Mesenchymal stem cell (in vitro differentiated cells and primary cell): ENCODE measurements around the gene NRG2. TPM values are rescaled to one million over a fixed set of nuclear protein-coding genes. Genes with fewer than 3 reads are reported as not detected.

Experiments
- DNase-seq: peaks from one replicate; pipeline ENCODE4 v3.0.0-alpha.2; 2013
- H2AFZ ChIP-seq: one replicate; pipeline ENCODE4 v1.6.1; 2013; ENCODE audit warnings: low read depth, mild to moderate bottlenecking, control low read depth, inconsistent platforms, low read length, moderate library complexity
- H2AK5ac ChIP-seq: 2 replicates; pipeline ENCODE4 v1.6.1; 2013; ENCODE audit warnings: low read length, moderate library complexity, mild to moderate bottlenecking, inconsistent platforms; ENCODE audit not compliant: severe bottlenecking
- H2BK120ac ChIP-seq: one replicate; pipeline ENCODE4 v1.6.1; 2013; ENCODE audit warnings: low read depth, mild to moderate bottlenecking, inconsistent platforms, low read length, moderate library complexity
- H2BK12ac ChIP-seq, 2 experiments: one replicate each; pipeline ENCODE4 v1.6.1; 2013; ENCODE audit warnings: inconsistent platforms in 2 of 2, low read length in 2 of 2, mild to moderate bottlenecking in 2 of 2, moderate library complexity in 2 of 2, control low read depth in 1 of 2
- H2BK15ac ChIP-seq: one replicate; pipeline ENCODE4 v1.6.1; 2013; ENCODE audit warnings: mild to moderate bottlenecking, low read depth, inconsistent platforms; ENCODE audit not compliant: poor library complexity, severe bottlenecking
- H2BK5ac ChIP-seq: 2 replicates; pipeline ENCODE4 v1.6.1; 2013; ENCODE audit warnings: low read depth, mild to moderate bottlenecking, low read length, control low read depth, inconsistent platforms; ENCODE audit not compliant: poor library complexity, severe bottlenecking
- H3K14ac ChIP-seq, 2 experiments: one replicate each; pipeline ENCODE4 v1.6.1; 2013; ENCODE audit warnings: inconsistent platforms in 2 of 2, low read length in 2 of 2, control low read depth in 1 of 2, mild to moderate bottlenecking in 1 of 2, moderate library complexity in 1 of 2
- H3K18ac ChIP-seq, 2 experiments: one replicate each; pipeline ENCODE4 v1.6.1; 2013; ENCODE audit warnings: inconsistent platforms in 2 of 2, low read length in 2 of 2, control low read depth in 1 of 2, low read depth in 1 of 2, mild to moderate bottlenecking in 1 of 2
- H3K23ac ChIP-seq, 2 experiments: one replicate each; pipeline ENCODE4 v1.6.1; 2013; ENCODE audit warnings: inconsistent platforms in 2 of 2, low read length in 2 of 2, mild to moderate bottlenecking in 2 of 2, moderate library complexity in 2 of 2, control low read depth in 1 of 2
- H3K27ac ChIP-seq: 2 replicates; pipeline ENCODE4 v1.5.1; 2013; ENCODE audit warnings: mild to moderate bottlenecking, moderate library complexity, low read length, control low read depth, inconsistent platforms; ENCODE audit not compliant: poor library complexity, severe bottlenecking
- H3K27me3 ChIP-seq, 2 experiments: 2 replicates each; pipeline versions ENCODE4 v1.6.1 to v1.7.0; 2013; ENCODE audit warnings: low read length in 2 of 2, mild to moderate bottlenecking in 2 of 2, moderate library complexity in 2 of 2, control low read depth in 1 of 2, inconsistent platforms in 1 of 2; ENCODE audit not compliant: control insufficient read depth in 1 of 2, insufficient read depth in 1 of 2
- H3K36me3 ChIP-seq, 2 experiments: 2 replicates each; pipeline versions ENCODE4 v1.6.1 to v1.7.0; 2013; ENCODE audit warnings: low read length in 2 of 2, control low read depth in 1 of 2, inconsistent platforms in 1 of 2, low read depth in 1 of 2, mild to moderate bottlenecking in 1 of 2; ENCODE audit not compliant: insufficient read depth in 2 of 2, control insufficient read depth in 1 of 2
- H3K4ac ChIP-seq, 2 experiments: one replicate each; pipeline ENCODE4 v1.6.1; 2013; ENCODE audit warnings: inconsistent platforms in 2 of 2, low read length in 2 of 2, mild to moderate bottlenecking in 2 of 2, moderate library complexity in 2 of 2, control low read depth in 1 of 2, low read depth in 1 of 2
- H3K4me1 ChIP-seq: 2 replicates; pipeline ENCODE4 v1.6.1; 2013; ENCODE audit warnings: low read depth, low read length, control low read depth; ENCODE audit not compliant: control insufficient read depth, insufficient read depth
- H3K4me2 ChIP-seq: 2 replicates; pipeline ENCODE4 v1.6.1; 2013; ENCODE audit warnings: low read length, mild to moderate bottlenecking, inconsistent platforms; ENCODE audit not compliant: poor library complexity, severe bottlenecking
- H3K4me3 ChIP-seq, 2 experiments: 2 replicates each; pipeline versions ENCODE4 v1.5.1 to v1.7.0; 2013; ENCODE audit warnings: low read length in 2 of 2, mild to moderate bottlenecking in 2 of 2, control low read depth in 1 of 2, low read depth in 1 of 2; ENCODE audit not compliant: insufficient read depth in 1 of 2
- H3K79me1 ChIP-seq: replicated peaks from 2 replicates; pipeline ENCODE4 v1.6.1; 2013; ENCODE audit warnings: mild to moderate bottlenecking, control low read depth, low read length, inconsistent platforms; ENCODE audit not compliant: poor library complexity, severe bottlenecking
- H3K9ac ChIP-seq: 2 replicates; pipeline ENCODE4 v1.7.0; 2013; ENCODE audit warnings: mild to moderate bottlenecking, low read length, moderate library complexity
- H3K9me3 ChIP-seq: 2 replicates; pipeline ENCODE4 v1.7.0; 2013; ENCODE audit warnings: mild to moderate bottlenecking, low read length; ENCODE audit not compliant: control insufficient read depth
- H4K8ac ChIP-seq: one replicate; pipeline ENCODE4 v1.6.1; 2013; ENCODE audit warnings: inconsistent platforms, mild to moderate bottlenecking, low read length, moderate library complexity
- H4K91ac ChIP-seq: one replicate; pipeline ENCODE4 v1.6.1; 2013; ENCODE audit warnings: mild to moderate bottlenecking, low read length, inconsistent platforms
- WGBS: methylation state at CpG from one replicate; pipeline ENCODE4 v1.1.7; 2013; ENCODE audit warnings: mixed read lengths; 5-methylcytosine and 5-hydroxymethylcytosine counted together
- polyA plus RNA-seq, 2 experiments: library from polyadenylated mRNA; stranded (reverse); fragments of 200-250 nt; gene quantifications; one replicate each; pipeline ENCODE4 v1.2.3, GENCODE V29; 2013

Gene NRG2
- polyA plus RNA-seq (2013, experiment 1 of 2), result 0.35 TPM
- polyA plus RNA-seq (2013, experiment 2 of 2), result 0.34 TPM

DNA sequence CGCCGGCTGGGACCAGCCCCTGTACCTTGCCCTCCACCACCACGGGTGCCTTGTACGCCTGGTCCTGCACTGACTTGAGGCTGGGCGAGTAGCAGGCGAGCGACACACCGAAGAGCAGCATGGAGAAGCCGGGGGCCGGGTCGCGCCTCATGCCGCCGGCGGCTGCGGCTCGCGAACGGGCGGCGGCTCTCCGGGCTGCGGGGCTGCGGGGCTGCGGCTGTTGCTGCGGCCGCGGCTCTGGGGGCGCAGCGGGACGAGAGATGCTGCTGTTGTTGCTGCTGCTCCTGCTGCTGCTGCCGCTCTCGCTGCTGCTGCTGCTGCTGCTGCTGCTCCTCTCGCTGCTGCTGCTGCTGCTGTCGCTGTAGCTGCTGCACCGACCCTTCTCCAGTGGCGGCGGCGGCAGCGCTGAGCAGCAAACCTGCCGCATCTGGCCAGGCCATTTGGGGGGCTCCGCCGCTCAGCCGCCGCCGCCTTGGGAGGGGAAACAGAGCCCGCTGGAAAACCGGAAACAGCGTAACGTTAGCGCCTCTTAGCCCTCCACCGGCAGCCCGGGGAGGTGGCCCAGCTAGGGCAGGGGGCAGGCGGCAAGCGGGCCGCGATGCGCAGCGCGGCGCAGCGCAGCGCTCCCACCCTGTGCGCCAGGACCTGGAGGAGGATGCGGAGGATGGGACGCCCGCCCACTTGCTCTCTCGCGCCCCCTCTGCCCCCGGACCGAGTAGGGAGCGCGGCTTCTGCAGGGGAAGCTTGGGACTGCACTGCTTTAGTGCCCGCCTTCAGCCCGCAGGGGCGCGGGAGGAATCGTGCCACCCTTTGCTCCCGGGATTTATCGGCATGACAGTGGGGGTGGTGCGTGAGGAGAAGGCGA lies at the start of gene NRG2:
Gene NRG2, minus strand, starts transcription at position 657 of the 865 bp plus-strand sequence.
- H2BK12ac ChIP-seq, result no peak within 1 kb of the TSS
- H3K9ac ChIP-seq, result peak within 1 kb of the TSS; percentile 69
- H3K79me1 ChIP-seq, result no peaks in the 10 kb centered on the region
- H4K91ac ChIP-seq, result no peak within 1 kb of the TSS
- no peaks in the 10 kb centered on the region for H3K9me3 ChIP-seq
- no peak within 1 kb of the TSS for H2BK120ac ChIP-seq
- H3K4me1 ChIP-seq, result peaks cover 20% of the 10 kb centered on the region
- peak; percentile 61 for DNase-seq
- H3K18ac ChIP-seq, result peak within 1 kb of the TSS; percentile 21 to 34
- peak within 1 kb of the TSS; percentile 52 for H2BK15ac ChIP-seq
- peak within 1 kb of the TSS; percentile 49 for H4K8ac ChIP-seq
- no peaks in the 10 kb centered on the region for H3K36me3 ChIP-seq
- H3K23ac ChIP-seq, result peak within 1 kb of the TSS in 1 of 2 experiments; percentile 97
- peak within 1 kb of the TSS in 1 of 2 experiments; percentile 93 for H3K14ac ChIP-seq
- H3K27me3 ChIP-seq, result peaks cover 0 to 27% of the 10 kb centered on the region in 2 experiments
- H3K4ac ChIP-seq, result no peak within 1 kb of the TSS
- H3K27ac ChIP-seq, result no peak within 1 kb of the TSS
- H2AK5ac ChIP-seq, result no peak within 1 kb of the TSS
- H2AFZ ChIP-seq, result peak within 1 kb of the TSS; percentile 92
- peak within 1 kb of the TSS; percentile 96 for H3K4me2 ChIP-seq
- peak within 1 kb of the TSS; percentile 77 to 85 for H3K4me3 ChIP-seq
- under 1% methylated on average over 78 of the region's 82 CpGs for WGBS
- no peak within 1 kb of the TSS for H2BK5ac ChIP-seq

DNA sequence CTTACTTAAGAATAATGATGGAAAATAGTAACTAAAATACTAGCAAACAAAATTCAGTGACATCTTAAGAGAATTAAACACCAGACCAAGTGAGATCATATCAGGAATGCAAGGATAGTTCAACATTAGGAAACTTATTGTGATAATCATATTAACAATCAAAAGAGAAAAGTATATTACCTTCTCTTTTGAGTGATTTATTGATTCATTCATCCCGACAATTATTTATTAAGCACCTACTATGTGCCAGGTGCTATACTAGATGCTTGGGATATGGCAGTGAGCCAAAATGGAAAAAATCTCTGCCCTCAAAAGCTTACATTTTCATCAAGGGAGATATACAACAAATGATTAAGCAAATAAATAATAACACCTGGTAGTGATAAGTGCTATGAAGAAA lies 47.2 kb upstream of the NRG2 start:
- H2BK120ac ChIP-seq, result no peak overlapping the region
- H2AFZ ChIP-seq, result no peak overlapping the region
- H3K14ac ChIP-seq, result no peak overlapping the region
- H3K18ac ChIP-seq, result no peak overlapping the region
- H2BK12ac ChIP-seq, result no peak overlapping the region
- peaks cover 32% of the 10 kb centered on the region for H3K9me3 ChIP-seq
- H2BK5ac ChIP-seq, result no peak overlapping the region
- no peak overlapping the region for H3K4me2 ChIP-seq
- no peak overlapping the region for H4K91ac ChIP-seq
- H3K9ac ChIP-seq, result no peak overlapping the region
- no peak overlapping the region for H4K8ac ChIP-seq
- H3K4ac ChIP-seq, result no peak overlapping the region
- no CpG with 5 or more reads among the region's 1 CpG for WGBS
- no peak overlapping the region for H2AK5ac ChIP-seq
- H3K79me1 ChIP-seq, result no peaks in the 10 kb centered on the region
- H3K36me3 ChIP-seq, result no peaks in the 10 kb centered on the region
- H3K4me1 ChIP-seq, result no peaks in the 10 kb centered on the region
- no peak overlapping the region for H3K27ac ChIP-seq
- peaks cover 0 to 16% of the 10 kb centered on the region in 2 experiments for H3K27me3 ChIP-seq
- no peak for DNase-seq
- no peak overlapping the region for H3K23ac ChIP-seq
- H2BK15ac ChIP-seq, result no peak overlapping the region
- H3K4me3 ChIP-seq, result no peak overlapping the region

DNA sequence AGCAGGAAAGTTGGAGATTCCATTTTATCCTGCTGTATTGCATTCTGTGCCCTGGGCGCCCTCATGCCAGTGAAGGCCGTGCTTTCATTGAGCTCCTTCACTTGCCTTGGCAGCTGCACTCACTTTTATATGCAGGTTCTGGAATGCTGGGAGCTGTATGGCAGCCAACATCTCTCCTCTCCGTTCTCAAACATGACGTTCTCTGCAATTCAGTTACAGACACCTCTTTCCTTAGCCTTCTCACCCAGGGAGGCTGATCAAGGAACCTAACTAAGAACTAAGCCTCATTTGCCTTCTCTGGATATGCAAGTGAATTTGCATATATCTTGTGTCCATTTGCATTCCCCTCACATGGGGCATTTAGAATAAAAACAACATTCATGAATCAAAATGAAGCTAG lies 41.4 kb upstream of the NRG2 start:
- H3K4me3 ChIP-seq, result no peak overlapping the region
- H3K4me2 ChIP-seq, result no peak overlapping the region
- peaks cover 8% of the 10 kb centered on the region for H3K9me3 ChIP-seq
- no peaks in the 10 kb centered on the region for H3K36me3 ChIP-seq
- no peak for DNase-seq
- no peak overlapping the region for H2BK12ac ChIP-seq
- H3K9ac ChIP-seq, result no peak overlapping the region
- no peak overlapping the region for H4K91ac ChIP-seq
- no peak overlapping the region for H3K27ac ChIP-seq
- no peak overlapping the region for H2AK5ac ChIP-seq
- no peaks in the 10 kb centered on the region for H3K79me1 ChIP-seq
- H3K23ac ChIP-seq, result no peak overlapping the region
- no peak overlapping the region for H4K8ac ChIP-seq
- no peak overlapping the region for H2BK120ac ChIP-seq
- H3K4me1 ChIP-seq, result no peaks in the 10 kb centered on the region
- no peak overlapping the region for H2BK15ac ChIP-seq
- no peak overlapping the region for H2BK5ac ChIP-seq
- H3K14ac ChIP-seq, result no peak overlapping the region
- WGBS, result 42% methylated on average over 4 of the region's 4 CpGs
- no peak overlapping the region for H2AFZ ChIP-seq
- peaks cover 6 to 32% of the 10 kb centered on the region in 2 experiments for H3K27me3 ChIP-seq
- H3K4ac ChIP-seq, result no peak overlapping the region
- no peak overlapping the region for H3K18ac ChIP-seq

DNA sequence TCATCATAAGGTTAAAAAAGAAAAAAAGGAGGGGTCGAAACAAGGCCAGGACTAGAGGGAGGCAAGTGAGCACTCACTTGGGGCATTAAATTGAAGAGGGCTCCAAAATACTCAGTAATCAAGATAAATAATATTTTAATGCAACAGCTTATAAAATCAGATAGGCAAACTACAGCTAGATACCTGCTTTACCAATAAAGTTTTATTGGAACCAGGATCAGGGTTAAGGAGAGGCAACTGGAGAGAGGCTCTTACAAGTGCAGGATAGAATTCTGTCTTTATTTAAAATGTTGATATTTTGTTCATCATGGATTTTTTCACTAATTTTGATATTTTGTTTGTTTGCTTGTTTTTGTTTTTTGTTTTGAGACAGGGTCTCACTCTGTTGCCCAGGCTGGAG lies 40.6 kb upstream of the NRG2 start:
- Histone ChIP-seq H2BK15ac (no peak overlapping the region), H4K8ac (no peak overlapping the region), H2BK120ac (no peak overlapping the region)

More for the DNA sequence above, 40.6 kb upstream of the NRG2 start:
- no peak overlapping the region for H3K9ac ChIP-seq
- no peak overlapping the region for H3K23ac ChIP-seq
- H3K4me3 ChIP-seq, result no peak overlapping the region
- H4K91ac ChIP-seq, result no peak overlapping the region
- no peak overlapping the region for H2BK5ac ChIP-seq
- H3K79me1 ChIP-seq, result no peaks in the 10 kb centered on the region
- peaks cover 6 to 36% of the 10 kb centered on the region in 2 experiments for H3K27me3 ChIP-seq
- no peak overlapping the region for H3K4ac ChIP-seq
- H3K36me3 ChIP-seq, result no peaks in the 10 kb centered on the region
- no peak overlapping the region for H3K18ac ChIP-seq
- WGBS, result no CpG with 5 or more reads among the region's 1 CpG
- H3K9me3 ChIP-seq, result no peaks in the 10 kb centered on the region
- no peak overlapping the region for H3K4me2 ChIP-seq
- H3K14ac ChIP-seq, result no peak overlapping the region
- H2AFZ ChIP-seq, result no peak overlapping the region
- no peak overlapping the region for H2BK12ac ChIP-seq
- no peak overlapping the region for H3K27ac ChIP-seq
- H2AK5ac ChIP-seq, result no peak overlapping the region
- H3K4me1 ChIP-seq, result no peaks in the 10 kb centered on the region
- no peak for DNase-seq
